Lung (tissue), 12 donors: ENCODE measurements around the gene ACOT13. TPM values are rescaled to one million over a fixed set of nuclear protein-coding genes. Genes with fewer than 3 reads are reported as not detected.

Source experiments
- ATAC-seq: fragments of 200-7000 bp; cut with Tn5 transposase; one replicate; pipeline ENCODE4 v1.9.1; 2020; ENCODE audit warnings: moderate number of reproducible peaks; ENCODE audit not compliant: insufficient read depth, low FRiP score
- DNase-seq, 3 donors: peaks; one replicate each; pipeline ENCODE4 v3.0.0-alpha.2; 2013 to 2017
- H3K27ac ChIP-seq, 2 donors: one replicate each; pipeline ENCODE4 v1.5.1; 2013; ENCODE audit warnings: mild to moderate bottlenecking in 2 of 2, moderate library complexity in 2 of 2, control low read depth in 1 of 2, inconsistent platforms in 1 of 2, low read depth in 1 of 2, low read length in 1 of 2
- H3K27me3 ChIP-seq, 3 donors: one replicate each; pipeline ENCODE4 v1.5.1; 2013; ENCODE audit warnings: low read length in 2 of 3; ENCODE audit not compliant: control insufficient read depth in 3 of 3, insufficient read depth in 3 of 3
- H3K36me3 ChIP-seq, 4 donors: one replicate each; pipeline ENCODE4 v1.5.1; 2013; ENCODE audit warnings: low read length in 4 of 4, mild to moderate bottlenecking in 1 of 4, moderate library complexity in 1 of 4; ENCODE audit not compliant: control insufficient read depth in 4 of 4, insufficient read depth in 4 of 4
- H3K4me1 ChIP-seq, 5 donors: one replicate each; pipeline ENCODE4 v1.5.1; 2013; ENCODE audit warnings: low read length in 5 of 5, mild to moderate bottlenecking in 2 of 5, moderate library complexity in 1 of 5; ENCODE audit not compliant: control insufficient read depth in 5 of 5, insufficient read depth in 5 of 5
- H3K4me3 ChIP-seq: one replicate; pipeline ENCODE4 v1.5.1; 2013; ENCODE audit warnings: mild to moderate bottlenecking, control low read depth, moderate library complexity
- H3K9ac ChIP-seq, 2 donors: one replicate each; pipeline ENCODE4 v1.5.1; 2013; ENCODE audit warnings: low read length in 2 of 2, control low read depth in 1 of 2; ENCODE audit not compliant: insufficient read depth in 1 of 2
- H3K9me3 ChIP-seq, 4 donors: one replicate each; pipeline ENCODE4 v1.5.1; 2013; ENCODE audit warnings: low read length in 3 of 4, mild to moderate bottlenecking in 1 of 4, moderate library complexity in 1 of 4; ENCODE audit not compliant: control insufficient read depth in 4 of 4, insufficient read depth in 3 of 4
- CTCF ChIP-seq: IDR thresholded peaks from 2 replicates; pipeline ENCODE4 v1.5.1; 2012; ENCODE audit warnings: mild to moderate bottlenecking; ENCODE audit errors: control extremely low read depth, extremely low read depth
- WGBS, 2 donors: extraction: QIAGEN DNeasy Blood & Tissue Kit; methylation state at CpG; one replicate each; pipeline ENCODE4 v1.1.7; 2013; 5-methylcytosine and 5-hydroxymethylcytosine counted together
- polyA plus RNA-seq, 2 donors: library from polyadenylated mRNA; stranded (reverse); fragments of 200-250 nt; gene quantifications; one replicate each; pipeline ENCODE4 v1.2.1, GENCODE V29; 2013
- total RNA-seq, 2 donors: library from RNA; depleted of rRNA in 1 of 2; stranded (reverse); fragments of >200 nt in 1 of 2; gene quantifications; one replicate each; pipeline ENCODE4 v1.2.1, GENCODE V29; 2014 to 2021
- donor health status: control.
- donor health status: control.
- donor health status: Bipolar disorder and iron deficiency.
- donor health status: healthy.
- donor health status: DM: yes; HTN: yes; CAD: no.

ACOT13 gene
- total and polyA plus RNA-seq, 4 donors: 4.7 to 59.3 (median 14.3) TPM

- TF ChIP-seq CTCF: no peak
- Histone ChIP-seq H3K27me3 (peaks cover 0 to 15% (median 7%) of the 10 kb centered on the region in 3 donors), H3K4me3 (no peak overlapping the region), H3K36me3 (peaks cover 1 to 18% (median 7%) of the 10 kb centered on the region in 4 donors), H3K9me3 (no peaks in the 10 kb centered on the region), H3K27ac (no peak overlapping the region), H3K4me1 (peaks cover 0 to 12% (median 3%) of the 10 kb centered on the region in 5 donors), H3K9ac (no peak overlapping the region)
- DNase-seq: no peak
- no peak for ATAC-seq
- WGBS, 2 donors: 95 to 98% methylated on average over 5 of the region's 5 CpGs
These were observed 18.6 kb upstream of the ACOT13 start for GRCh38 chr6:24648276-24648675.

- peaks cover 0 to 7% (median 5%) of the 10 kb centered on the region in 3 donors for H3K27me3 ChIP-seq
- H3K27ac ChIP-seq: no peak overlapping the region
- H3K4me1 ChIP-seq: peaks cover 0 to 12% (median 3%) of the 10 kb centered on the region in 5 donors
- DNase-seq: no peak
- H3K9ac ChIP-seq: no peak overlapping the region
- H3K9me3 ChIP-seq: no peaks in the 10 kb centered on the region
- no peak for ATAC-seq
- H3K4me3 ChIP-seq: no peak overlapping the region
- WGBS, 2 donors: 53 to 62% methylated on average over 2 of the region's 2 CpGs
- H3K36me3 ChIP-seq: peaks cover 2 to 22% (median 11%) of the 10 kb centered on the region in 4 donors
- TF ChIP-seq CTCF: no peak
These were observed 17.2 kb upstream of the ACOT13 start for GRCh38 chr6:24649691-24650090.

- no peak for DNase-seq
- no peak for ATAC-seq
- no peak for TF ChIP-seq CTCF
- Histone ChIP-seq H3K27me3 (peaks cover 0 to 2% (median 0%) of the 10 kb centered on the region in 3 donors), H3K4me1 (peaks cover 0 to 11% (median 3%) of the 10 kb centered on the region in 5 donors), H3K9ac (no peak overlapping the region), H3K4me3 (no peak overlapping the region), H3K27ac (no peak overlapping the region), H3K9me3 (no peaks in the 10 kb centered on the region), H3K36me3 (peaks cover 2 to 22% (median 13%) of the 10 kb centered on the region in 4 donors)
- WGBS, 2 donors: 32 to 35% methylated on average over 3 of the region's 3 CpGs
These were observed 16.5 kb upstream of the ACOT13 start for GRCh38 chr6:24650365-24650764.

GRCh38 chr6:24655215-24655614, 11.7 kb upstream of the ACOT13 start:
- ATAC-seq (no peak), DNase-seq (no peak)
- Histone ChIP-seq H3K27ac (no peak overlapping the region), H3K4me1 (peaks cover 0 to 1% (median 0%) of the 10 kb centered on the region in 5 donors), H3K36me3 (peaks cover 3 to 25% (median 18%) of the 10 kb centered on the region in 4 donors), H3K4me3 (no peak overlapping the region), H3K9ac (no peak overlapping the region), H3K27me3 (no peaks in the 10 kb centered on the region), H3K9me3 (no peaks in the 10 kb centered on the region)
- no peak for TF ChIP-seq CTCF
- WGBS, 2 donors: 37 to 63% methylated on average over 1 of the region's 1 CpG
